Activated CD8-positive, alpha-beta memory T cell treated with anti-CD3 and anti-CD28 coated beads for 1 hour (primary cell): ENCODE results near the gene RALY.

Experiments used
- DNase-seq, 2 donors: peaks; one replicate each; pipeline ENCODE4 v3.0.0-alpha.2; 2020; ENCODE audit warnings: low read depth in 1 of 2; ENCODE audit errors: extremely low read depth in 1 of 2

Gene RALY

GRCh38 chr20:34047010-34047687 is 53.4 kb downstream of the RALY start:
- DNase-seq, result no peak

DNA sequence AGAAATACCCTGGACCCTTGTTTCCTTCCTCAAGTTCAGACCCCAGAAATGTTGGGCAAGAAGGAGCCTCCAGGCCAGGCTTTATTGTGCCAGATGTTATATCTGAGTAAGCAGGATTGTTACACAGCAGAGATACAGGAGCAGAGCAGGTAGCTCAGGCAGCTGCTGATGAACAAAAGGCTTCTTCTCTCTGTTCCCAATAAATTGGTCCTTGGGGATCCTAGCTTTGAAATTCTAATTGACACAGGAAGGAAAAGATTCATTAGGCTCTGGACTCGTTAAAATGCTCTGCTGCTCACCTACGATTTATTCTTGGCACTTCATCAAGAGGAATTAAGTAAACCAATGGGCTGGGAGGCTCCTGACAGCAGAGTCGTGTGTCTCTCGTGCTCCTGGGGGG is 54.2 kb downstream of the RALY start:
- no peak for DNase-seq

- DNase-seq, result no peak
Measured at GRCh38 chr20:34049389-34049788, 55.7 kb downstream of the RALY start.

DNA sequence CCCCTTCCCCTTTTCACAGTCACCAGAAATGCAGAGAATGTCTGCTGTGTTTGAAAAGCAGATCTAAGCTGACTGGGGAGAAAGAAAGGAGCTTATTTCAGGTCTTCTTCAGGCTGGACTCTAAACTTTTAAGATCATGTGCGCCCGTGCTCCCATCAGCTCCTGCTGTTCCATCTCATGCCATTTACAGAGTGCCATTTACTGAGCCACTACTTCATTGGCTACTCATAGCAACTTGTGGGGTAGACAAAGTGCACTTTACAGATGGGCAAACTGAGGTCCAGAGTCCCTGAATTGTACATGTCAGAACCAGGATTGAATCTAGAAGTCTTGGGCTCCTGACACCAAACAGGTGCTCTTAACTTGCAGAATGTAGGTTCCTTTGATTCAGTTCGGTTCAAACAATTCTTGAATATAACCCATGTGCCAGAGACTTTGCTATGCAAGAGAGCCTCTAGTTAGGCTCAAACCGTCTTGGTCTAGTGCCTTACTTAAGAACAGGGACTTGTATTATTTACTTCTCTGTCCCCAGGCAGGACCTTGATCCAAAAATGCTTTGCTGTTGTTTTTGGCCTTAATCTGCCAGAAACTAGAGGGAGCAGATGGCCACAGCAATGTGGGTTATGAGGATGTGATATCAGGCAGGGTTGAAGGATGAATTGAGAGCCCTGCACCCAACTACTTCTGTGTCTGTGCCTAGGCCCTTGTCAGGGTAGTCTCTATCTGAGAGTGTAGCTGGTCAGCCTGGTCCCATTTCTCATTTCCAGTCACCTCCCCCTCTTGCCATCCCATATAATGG is 56.4 kb downstream of the RALY start:
- no peak for DNase-seq

DNA sequence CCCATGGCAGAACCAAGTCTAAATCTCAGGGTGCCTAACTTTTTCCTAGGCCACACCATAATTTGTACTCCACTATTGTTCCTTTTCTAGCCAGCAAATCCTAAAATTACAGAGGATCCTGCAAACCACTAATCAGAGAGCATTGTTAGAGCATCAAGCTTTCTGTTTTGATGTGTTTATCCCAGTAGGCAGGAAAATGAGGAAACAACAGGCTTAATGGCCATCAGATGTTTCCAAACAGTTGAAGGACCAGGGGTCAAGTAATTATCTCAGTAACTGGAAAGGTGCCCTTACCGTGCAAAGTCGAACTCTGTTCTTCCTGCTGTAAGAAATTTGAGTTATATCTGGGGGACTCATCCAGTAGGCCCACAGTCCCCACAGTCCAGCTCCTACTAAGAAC is 58.7 kb downstream of the RALY start:
- no peak for DNase-seq

DNA sequence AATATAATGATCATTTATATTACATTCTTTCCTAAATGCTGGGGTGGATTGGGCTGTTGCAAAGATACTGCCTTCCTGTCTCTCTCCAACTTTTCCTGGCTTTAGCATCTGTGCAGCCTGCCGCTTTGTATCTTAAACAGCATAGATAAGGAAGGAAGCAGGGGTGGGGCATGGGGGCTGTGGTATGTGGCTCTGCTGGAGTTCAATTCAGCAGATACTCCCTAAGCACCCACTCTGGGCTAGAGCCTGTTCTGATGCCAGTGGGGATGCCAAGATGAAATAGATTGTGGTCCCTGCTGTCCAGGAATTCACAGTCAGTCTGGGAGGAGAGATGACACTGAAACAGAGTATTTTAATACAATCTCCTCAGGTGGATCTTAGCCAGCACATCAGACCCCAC is 61.6 kb downstream of the RALY start:
- no peak for DNase-seq

- no peak for DNase-seq
Measured at GRCh38 chr20:34058831-34059230, 65.1 kb downstream of the RALY start.

GRCh38 chr20:34060970-34061369 is 67.3 kb downstream of the RALY start:
- DNase-seq, result no peak

- no peak for DNase-seq
Measured at GRCh38 chr20:34061695-34062094, 68.0 kb downstream of the RALY start.

GRCh38 chr20:34062570-34063482 is 69.1 kb downstream of the RALY start:
- DNase-seq, result no peak

GRCh38 chr20:34064286-34064685 is 70.6 kb downstream of the RALY start:
- no peak for DNase-seq

DNA sequence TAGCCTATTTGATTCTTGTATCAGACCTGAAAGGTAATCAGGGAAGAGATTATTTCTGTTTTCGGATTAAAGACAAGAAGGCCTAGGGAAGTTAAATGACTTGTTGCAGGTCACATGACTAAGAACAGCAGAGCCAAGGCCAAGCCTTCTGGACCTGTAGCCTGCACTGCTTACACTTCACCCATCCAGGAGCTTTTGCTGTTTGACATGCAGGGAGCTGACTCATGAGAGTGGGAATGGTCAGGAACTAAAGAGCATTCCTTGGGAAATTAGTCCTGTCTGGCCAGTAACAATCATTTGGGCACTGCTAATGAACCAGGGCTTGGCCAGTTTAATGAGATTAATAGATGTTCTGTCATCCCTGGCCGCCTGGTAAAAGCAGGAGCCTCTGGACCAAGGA is 71.5 kb downstream of the RALY start:
- no peak for DNase-seq

GRCh38 chr20:34066476-34067090 is 72.9 kb downstream of the RALY start:
- DNase-seq, result no peak

DNA sequence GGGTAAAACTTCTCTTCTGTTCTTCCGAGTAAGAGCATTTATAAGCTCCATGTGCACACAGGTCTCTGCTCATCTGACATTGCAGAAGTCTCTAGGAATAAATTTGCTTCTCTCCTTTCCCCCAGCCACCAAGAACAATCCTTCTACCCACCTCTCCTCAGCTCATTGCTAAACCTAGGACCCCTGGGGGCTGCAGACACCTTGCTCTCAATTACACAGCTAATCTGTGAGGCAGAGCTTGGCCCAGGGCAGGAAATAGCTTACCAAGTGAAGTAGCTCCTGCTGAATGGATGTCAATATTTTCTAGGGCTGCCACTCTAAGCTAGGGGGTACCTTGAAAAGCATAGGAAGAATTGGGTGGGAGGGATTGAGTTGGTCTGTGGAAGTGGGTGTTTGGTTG is 74.3 kb downstream of the RALY start:
- no peak for DNase-seq

- peak; percentile 12 to 27 for DNase-seq
Measured at GRCh38 chr20:34069341-34070078, 75.8 kb downstream of the RALY start.

DNA sequence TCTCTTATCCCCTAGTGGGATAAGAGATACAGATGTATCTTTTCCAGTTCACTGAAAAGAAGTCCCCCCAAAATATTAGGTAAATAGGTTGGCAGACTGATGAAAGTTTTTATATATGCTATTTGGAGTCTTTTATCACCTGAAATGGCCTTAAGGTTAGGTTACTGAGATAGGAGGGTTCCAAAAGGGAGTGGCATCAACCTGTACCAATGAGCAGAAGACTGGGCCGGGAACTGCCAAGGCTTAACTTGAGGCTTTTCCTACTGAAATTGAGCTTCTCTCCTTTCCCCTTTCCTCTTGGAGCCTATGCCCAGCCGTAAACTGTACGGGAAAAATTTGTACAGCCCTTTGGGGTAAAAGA is 76.3 kb downstream of the RALY start:
- no peak for DNase-seq

DNA sequence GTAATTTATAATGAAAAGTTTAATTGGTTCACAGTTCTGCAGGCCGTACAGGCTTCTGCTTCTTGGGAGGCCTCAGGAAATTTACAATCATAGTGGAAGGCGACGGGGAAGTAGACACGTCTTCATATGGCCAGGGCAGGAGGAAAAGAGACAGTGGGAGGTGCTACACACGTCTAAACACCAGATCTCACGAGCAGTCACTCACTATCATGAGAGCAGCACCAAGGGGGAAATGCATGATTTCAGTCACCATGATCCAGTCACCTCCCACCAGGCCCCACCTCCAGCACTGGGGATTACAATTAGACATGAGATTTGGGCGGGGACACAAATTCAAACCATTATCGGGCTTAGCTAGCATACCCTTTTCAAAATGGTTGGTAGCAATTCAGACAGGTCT is 77.1 kb downstream of the RALY start:
- no peak for DNase-seq

DNA sequence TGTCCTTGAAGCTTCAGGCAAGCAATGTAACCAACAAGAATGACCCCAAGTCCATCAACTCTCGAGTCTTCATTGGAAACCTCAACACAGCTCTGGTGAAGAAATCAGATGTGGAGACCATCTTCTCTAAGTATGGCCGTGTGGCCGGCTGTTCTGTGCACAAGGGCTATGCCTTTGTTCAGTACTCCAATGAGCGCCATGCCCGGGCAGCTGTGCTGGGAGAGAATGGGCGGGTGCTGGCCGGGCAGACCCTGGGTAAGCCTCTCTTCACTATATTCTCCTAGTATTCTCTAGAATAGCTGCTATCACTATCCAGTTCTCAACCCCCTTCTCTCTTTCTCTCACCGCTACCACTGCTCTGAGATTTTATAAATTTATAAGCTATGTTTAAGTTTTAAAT is 78.4 kb downstream of the RALY start:
- DNase-seq, result no peak

DNA sequence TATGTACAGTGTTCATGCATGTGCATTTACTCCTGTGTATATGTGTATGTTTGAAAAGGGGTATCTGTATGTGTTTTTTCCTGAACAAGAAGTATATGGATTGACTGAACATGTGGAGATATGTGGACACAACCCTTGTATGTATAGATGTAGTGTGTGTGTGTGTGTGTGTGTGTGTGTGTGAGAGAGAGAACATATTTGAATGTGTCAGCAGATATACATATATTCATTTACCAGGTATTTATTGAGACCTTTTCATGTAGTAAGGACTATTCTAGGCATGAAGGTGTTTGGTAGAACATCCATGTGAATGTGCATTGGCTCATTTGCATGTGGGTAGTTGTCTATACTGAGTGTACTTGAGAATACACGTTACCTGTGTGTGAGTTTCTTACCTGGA is 79.1 kb downstream of the RALY start:
- DNase-seq, result no peak

GRCh38 chr20:34074101-34074760 is 80.5 kb downstream of the RALY start:
- no peak for DNase-seq
